OCI-LY1 (cell line): Measurements from ENCODE around the gene ATP11C.

Source experiments
- H2AFZ ChIP-seq: fragments of 200-600 bp; sonication (generic), shearing (Covaris generic); 2 replicates; pipeline ENCODE4 v1.6.0; 2014; ENCODE audit warnings: antibody characterized with exemption, mild to moderate bottlenecking, low read length
- H3F3A ChIP-seq: fragments of 200-600 bp; sonication (generic), shearing (Covaris generic); 2 replicates; pipeline ENCODE4 v1.6.0; 2014; ENCODE audit warnings: mild to moderate bottlenecking, antibody characterized with exemption, low read length, moderate library complexity; ENCODE audit not compliant: insufficient read depth
- H3K27ac ChIP-seq: fragments of 200-600 bp; sonication (generic); 2 replicates; pipeline ENCODE4 v1.5.1; 2014; ENCODE audit warnings: low read length, mixed run types, mild to moderate bottlenecking, low read depth; ENCODE audit not compliant: poor library complexity, severe bottlenecking
- H3K27me3 ChIP-seq: fragments of 200-600 bp; sonication (generic); 2 replicates; pipeline ENCODE4 v1.6.0; 2014; ENCODE audit warnings: antibody characterized with exemption, mild to moderate bottlenecking, low read length, moderate library complexity; ENCODE audit not compliant: insufficient read depth
- H3K36me3 ChIP-seq: fragments of 200-600 bp; sonication (generic); 2 replicates; pipeline ENCODE4 v1.6.1; 2014; ENCODE audit warnings: mild to moderate bottlenecking, antibody characterized with exemption, low read length, moderate library complexity, mixed read lengths; ENCODE audit not compliant: insufficient read depth
- H3K4me1 ChIP-seq: fragments of 200-600 bp; sonication (generic); 2 replicates; pipeline ENCODE4 v1.5.1; 2014; ENCODE audit warnings: mild to moderate bottlenecking, low read length, moderate library complexity; ENCODE audit not compliant: insufficient read depth, severe bottlenecking
- H3K4me2 ChIP-seq: fragments of 200-600 bp; sonication (generic), shearing (Covaris generic); 2 replicates; pipeline ENCODE4 v1.6.1; 2014; ENCODE audit warnings: low read length
- H3K4me3 ChIP-seq: fragments of 200-600 bp; sonication (generic); 2 replicates; pipeline ENCODE4 v1.5.1; 2014; ENCODE audit warnings: low read length, low read depth, mild to moderate bottlenecking, mixed read lengths; ENCODE audit not compliant: poor library complexity, severe bottlenecking
- H3K79me2 ChIP-seq: fragments of 200-600 bp; shearing (Covaris generic); 2 replicates; pipeline ENCODE4 v1.6.1; 2016; ENCODE audit warnings: mixed run types, low read length, mixed read lengths; ENCODE audit not compliant: insufficient read depth
- H3K9ac ChIP-seq: fragments of 200-600 bp; sonication (generic), shearing (Covaris generic); 2 replicates; pipeline ENCODE4 v1.6.1; 2014; ENCODE audit warnings: mild to moderate bottlenecking, low read length, mixed read lengths
- H3K9me2 ChIP-seq: fragments of 200-600 bp; sonication (generic), shearing (Covaris generic); 2 replicates; pipeline ENCODE4 v1.6.1; 2014; ENCODE audit warnings: low read depth, mild to moderate bottlenecking, low read length, mixed read lengths
- H3K9me3 ChIP-seq: fragments of 200-600 bp; shearing (Covaris generic); 2 replicates; pipeline ENCODE4 v1.6.1; 2014; ENCODE audit warnings: low read length, mixed read lengths
- H4K20me1 ChIP-seq: fragments of 200-600 bp; sonication (generic), shearing (Covaris generic); 2 replicates; pipeline ENCODE4 v1.6.0; 2016; ENCODE audit warnings: mild to moderate bottlenecking, low read length; ENCODE audit not compliant: insufficient read depth
- EZH2 ChIP-seq: fragments of 200-600 bp; sonication (generic), shearing (Covaris generic); IDR thresholded peaks from 2 replicates; pipeline ENCODE4 v1.8.0; 2017; ENCODE audit warnings: borderline replicate concordance, mixed run types, mild to moderate bottlenecking, antibody characterized with exemption, low read length, moderate library complexity, mixed read lengths
- TF ChIP-seq, protein P1 (sequence below): fragments of 200-600 bp; sonication (generic), shearing (Covaris generic); IDR thresholded peaks from 2 replicates; pipeline ENCODE4 v1.5.1; 2017; ENCODE audit warnings: mild to moderate bottlenecking, antibody characterized with exemption, low read length, moderate library complexity, mixed read lengths

The ATP11C gene

DNA sequence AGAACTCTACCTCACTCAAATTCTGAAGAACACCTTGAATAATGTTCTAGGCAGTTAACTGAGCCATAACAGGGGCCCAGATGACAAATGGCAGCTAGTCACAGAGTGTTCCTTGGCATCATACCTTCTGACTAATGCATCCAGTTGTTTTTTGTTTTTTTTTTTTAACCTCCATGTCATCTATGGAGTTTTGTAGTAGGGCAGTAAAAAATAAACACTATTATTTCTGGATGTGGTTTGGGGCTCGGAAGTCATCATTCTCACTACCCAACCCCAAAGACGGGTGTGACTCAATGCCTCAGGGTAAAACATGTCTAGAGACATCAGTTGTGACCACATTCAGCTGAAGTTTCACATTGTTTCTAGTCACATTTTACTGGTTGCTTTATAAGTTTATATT lies 193.7 kb downstream of the ATP11C start:
- Histone ChIP-seq H3K36me3 (peaks cover 3% of the 10 kb centered on the region; the same call in 1 of the 2 replicates), H3K9me2 (no peaks in the 10 kb centered on the region), H4K20me1 (no peaks in the 10 kb centered on the region), H3K9ac (no peak overlapping the region), H2AFZ (no peak overlapping the region), H3K4me3 (no peak overlapping the region), H3F3A (no peaks in the 10 kb centered on the region), H3K4me1 (no peaks in the 10 kb centered on the region), H3K4me2 (no peak overlapping the region), H3K27ac (no peak overlapping the region), H3K9me3 (no peaks in the 10 kb centered on the region), H3K27me3 (no peaks in the 10 kb centered on the region), H3K79me2 (no peaks in the 10 kb centered on the region)
- no peak for TF ChIP-seq EZH2
- TF ChIP-seq, protein P1, sequence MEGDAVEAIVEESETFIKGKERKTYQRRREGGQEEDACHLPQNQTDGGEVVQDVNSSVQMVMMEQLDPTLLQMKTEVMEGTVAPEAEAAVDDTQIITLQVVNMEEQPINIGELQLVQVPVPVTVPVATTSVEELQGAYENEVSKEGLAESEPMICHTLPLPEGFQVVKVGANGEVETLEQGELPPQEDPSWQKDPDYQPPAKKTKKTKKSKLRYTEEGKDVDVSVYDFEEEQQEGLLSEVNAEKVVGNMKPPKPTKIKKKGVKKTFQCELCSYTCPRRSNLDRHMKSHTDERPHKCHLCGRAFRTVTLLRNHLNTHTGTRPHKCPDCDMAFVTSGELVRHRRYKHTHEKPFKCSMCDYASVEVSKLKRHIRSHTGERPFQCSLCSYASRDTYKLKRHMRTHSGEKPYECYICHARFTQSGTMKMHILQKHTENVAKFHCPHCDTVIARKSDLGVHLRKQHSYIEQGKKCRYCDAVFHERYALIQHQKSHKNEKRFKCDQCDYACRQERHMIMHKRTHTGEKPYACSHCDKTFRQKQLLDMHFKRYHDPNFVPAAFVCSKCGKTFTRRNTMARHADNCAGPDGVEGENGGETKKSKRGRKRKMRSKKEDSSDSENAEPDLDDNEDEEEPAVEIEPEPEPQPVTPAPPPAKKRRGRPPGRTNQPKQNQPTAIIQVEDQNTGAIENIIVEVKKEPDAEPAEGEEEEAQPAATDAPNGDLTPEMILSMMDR = no peak

DNA sequence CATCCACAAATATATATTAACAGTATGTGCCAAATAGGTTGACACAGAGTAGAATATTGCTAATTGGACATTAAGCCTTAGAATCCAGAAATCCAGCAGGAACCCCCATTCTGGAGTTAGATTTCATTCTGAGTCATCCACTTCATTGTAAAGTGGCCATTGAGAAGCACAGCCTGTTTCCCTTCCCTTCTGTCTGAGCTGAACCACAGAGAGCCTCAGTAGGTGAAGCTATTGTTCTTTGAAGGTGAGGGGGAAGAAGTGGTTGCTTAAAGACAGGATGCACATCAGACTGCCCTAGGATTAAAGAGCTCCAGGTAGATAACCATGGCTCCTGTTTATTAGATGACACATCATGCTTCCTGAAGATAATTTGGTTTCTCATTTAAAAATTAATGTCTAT lies 194.3 kb downstream of the ATP11C start:
- Histone ChIP-seq H3K79me2 (no peaks in the 10 kb centered on the region), H3K36me3 (peaks cover 3% of the 10 kb centered on the region; the same call in 1 of the 2 replicates), H3K4me1 (no peaks in the 10 kb centered on the region), H3K9ac (no peak overlapping the region), H3K9me3 (no peaks in the 10 kb centered on the region), H2AFZ (no peak overlapping the region), H3K27ac (no peak overlapping the region), H3K27me3 (no peaks in the 10 kb centered on the region), H3K4me2 (no peak overlapping the region), H3F3A (no peaks in the 10 kb centered on the region), H3K9me2 (no peaks in the 10 kb centered on the region), H3K4me3 (no peak overlapping the region), H4K20me1 (no peaks in the 10 kb centered on the region)
- TF ChIP-seq EZH2 = no peak
- TF ChIP-seq, protein P1 = no peak

DNA sequence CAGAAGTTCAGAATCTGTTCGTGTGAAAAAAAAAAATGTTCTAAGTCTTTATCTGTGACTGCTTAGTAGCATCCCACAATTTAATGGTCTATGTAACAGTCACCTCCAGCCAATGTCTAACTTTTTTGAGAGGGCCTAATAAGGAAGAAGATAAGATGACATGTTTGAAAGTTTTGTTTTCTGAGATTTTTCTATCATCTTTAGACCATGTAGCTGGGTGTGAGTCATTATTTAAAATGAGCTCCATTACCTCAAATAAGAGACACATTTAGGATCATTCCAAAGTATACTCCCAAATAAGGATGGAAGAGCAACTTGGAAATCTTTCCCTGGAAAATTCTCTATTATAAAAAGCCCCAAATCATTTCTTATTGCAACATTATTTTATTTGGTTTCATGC lies 196.7 kb downstream of the ATP11C start:
- Histone ChIP-seq H3K4me3 (no peak overlapping the region), H3K4me2 (no peak overlapping the region), H3K4me1 (no peaks in the 10 kb centered on the region), H3K36me3 (peaks cover 3% of the 10 kb centered on the region; the same call in 1 of the 2 replicates), H3K9ac (no peak overlapping the region), H3K27ac (no peak overlapping the region), H3K9me3 (no peaks in the 10 kb centered on the region), H3K27me3 (no peaks in the 10 kb centered on the region), H3K9me2 (no peaks in the 10 kb centered on the region), H2AFZ (no peak overlapping the region), H3K79me2 (no peaks in the 10 kb centered on the region), H3F3A (no peaks in the 10 kb centered on the region), H4K20me1 (no peaks in the 10 kb centered on the region)
- no peak for TF ChIP-seq EZH2
- TF ChIP-seq, protein P1 = no peak
